Esophagus muscularis mucosa (tissue), 2 donors: ENCODE results near the gene UVRAG.

Experiments used
- POLR2A ChIP-seq: fragments of 450-650 bp; IDR thresholded peaks from one replicate; pipeline ENCODE4 v1.6.1; 2017; ENCODE audit warnings: antibody characterized with exemption, moderate library complexity, mild to moderate bottlenecking, low read depth
- POLR2AphosphoS5 ChIP-seq, 2 donors: sonication (generic); formaldehyde crosslinking; IDR thresholded peaks; one replicate each; pipeline ENCODE4 v1.6.1; 2017; ENCODE audit warnings: antibody characterized with exemption in 2 of 2

DNA sequence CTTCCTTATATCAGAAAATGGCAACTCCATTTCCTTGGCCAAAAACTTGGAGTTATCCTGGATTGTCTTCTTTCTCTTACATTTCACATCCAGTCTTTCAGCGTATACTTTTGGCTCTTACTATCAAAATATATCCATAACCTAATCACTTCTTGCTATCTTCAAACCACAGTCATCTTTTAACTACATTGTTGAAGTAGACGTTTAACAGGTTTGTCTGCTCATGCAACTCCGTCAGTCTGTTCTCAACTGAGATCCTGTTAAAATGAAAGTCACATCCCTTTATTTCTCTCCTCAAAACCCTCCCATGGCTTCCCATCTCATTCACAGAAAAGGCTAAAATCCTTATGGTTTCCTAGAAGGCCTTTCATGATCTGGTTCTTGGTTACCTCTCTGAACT, 41.9 kb downstream of the UVRAG start:
- TF ChIP-seq POLR2A (no peak), POLR2AphosphoS5 (IDR thresholded peaks at IDR 0.05) (no peak)
